ENCODE results near the gene KRT33B.
"Not testable (repeated sequence)": the region's sequence is repeated elsewhere in the genome, so short reads cannot be mapped to it uniquely, and the experiment has no call there.

KRT33B gene

DNA sequence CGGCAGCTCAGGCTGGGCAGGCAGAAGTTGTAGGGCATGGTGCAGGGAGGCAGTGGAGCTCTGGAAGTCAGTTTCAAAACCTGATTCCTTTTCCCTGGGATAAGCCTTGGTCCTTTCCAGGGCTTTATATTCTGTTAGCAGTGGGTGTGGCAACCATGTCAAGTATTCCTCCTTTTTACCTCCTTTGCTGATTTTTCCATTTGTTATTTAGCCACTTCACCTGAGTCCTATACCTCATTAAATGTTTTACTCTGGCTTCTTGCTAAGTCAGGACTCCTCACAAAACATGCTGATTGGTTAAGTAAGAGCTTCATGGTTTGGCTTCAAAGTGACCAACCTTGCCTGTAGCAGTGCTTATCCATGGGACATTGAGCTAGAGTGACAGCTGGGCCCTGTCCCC lies at the start of gene KRT33B:
TSS of gene KRT33B (minus strand) at position 101 of the 400 bp plus-strand sequence. CDS start at position 38, 63 bp downstream.
- DNase-seq: no peak

DNA sequence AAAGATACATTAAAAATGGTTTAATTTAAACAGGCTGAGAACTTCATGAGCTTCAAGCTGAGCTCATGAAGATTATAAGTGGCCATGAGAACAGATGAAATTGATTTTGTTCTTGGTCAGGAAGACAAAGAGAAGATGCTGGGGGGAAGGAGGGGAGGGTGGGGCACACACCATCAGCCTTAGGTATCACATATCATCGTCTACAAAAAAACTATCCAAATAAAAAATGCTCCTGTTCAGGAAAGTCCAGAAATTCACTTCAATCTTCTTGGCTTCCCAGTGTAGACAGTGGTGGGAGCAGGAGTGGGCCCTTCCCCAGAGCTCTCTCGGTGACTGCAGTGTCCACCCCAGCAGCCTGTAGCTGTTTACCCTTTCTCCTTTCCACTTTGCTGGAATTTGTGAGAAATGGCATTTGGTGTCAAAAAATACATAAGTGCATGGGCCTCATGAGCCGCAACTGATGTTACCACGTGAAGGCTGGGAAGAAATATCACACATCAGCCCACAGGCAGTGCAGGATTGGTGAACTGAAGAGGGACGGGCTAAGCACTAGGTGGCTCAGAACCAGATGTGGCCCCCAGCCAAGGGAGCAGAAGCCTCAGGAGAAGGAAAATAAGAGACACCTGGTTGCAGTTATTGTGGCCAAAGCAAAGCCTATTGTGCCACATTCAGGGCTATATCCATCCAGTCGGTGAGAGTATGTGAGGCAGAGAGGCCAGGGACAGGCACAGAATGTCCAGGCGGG lies 48.7 kb upstream of the KRT33B start:
- DNase-seq: no peak

DNA sequence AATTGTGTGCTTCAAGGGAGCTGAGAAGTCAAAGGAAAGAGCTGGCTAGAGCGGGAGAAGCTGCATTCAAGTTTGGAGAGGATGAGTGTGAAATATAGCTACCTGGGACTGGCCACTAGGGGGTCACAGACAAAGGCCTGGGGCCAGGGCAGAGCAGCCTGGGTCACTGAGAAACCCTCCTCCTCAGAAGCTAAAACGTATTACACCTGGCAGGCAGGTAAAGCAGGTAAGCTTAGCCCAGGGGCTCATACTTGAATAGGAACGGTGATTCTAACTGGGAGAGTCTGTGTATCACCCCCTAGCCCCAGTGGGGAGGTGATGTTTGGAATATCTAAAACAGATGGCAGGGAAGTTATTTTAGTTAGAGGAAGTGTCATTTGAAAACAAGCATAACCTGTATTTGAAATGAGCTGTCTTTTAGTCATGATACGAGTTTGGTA lies 48.0 kb upstream of the KRT33B start:
- no peak for DNase-seq

DNA sequence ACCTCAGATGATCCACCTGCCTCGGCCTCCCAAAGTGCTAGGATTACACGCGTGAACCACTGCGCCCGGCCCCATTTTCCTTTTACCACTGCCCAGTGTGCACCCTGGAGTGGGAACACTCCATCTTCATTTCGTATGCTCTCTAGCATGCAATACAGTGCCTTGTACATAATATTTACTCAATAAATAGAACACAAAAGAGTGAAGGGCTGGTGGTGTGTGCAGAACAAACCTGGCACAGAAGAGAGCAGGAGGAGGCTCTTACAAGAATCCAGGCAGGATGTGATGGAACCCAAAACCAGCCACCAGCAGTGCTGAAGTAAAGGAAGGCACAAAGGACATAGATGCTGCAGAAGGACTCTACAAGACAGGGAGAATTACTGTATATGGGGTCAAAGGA lies 47.5 kb upstream of the KRT33B start:
- DNase-seq: no peak

DNA sequence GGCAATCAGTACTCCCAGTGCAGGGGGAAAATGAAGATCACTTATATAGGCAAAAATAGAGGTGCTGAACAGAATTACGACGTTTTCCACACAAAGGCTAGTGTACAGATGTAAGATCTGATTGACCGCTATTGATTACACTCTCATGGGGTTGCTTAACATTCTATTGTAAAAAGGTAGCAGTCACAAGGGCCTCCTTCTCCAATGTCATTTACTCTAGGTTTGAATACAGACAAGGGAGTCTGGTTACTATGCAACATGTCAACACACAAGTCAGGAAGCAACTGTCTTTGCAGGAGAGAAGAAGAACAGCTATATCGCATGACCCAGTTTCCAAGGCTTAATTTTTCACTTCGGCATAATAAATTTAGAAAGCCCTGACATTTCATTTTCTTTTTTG lies 46.9 kb upstream of the KRT33B start:
- no peak for DNase-seq

DNA sequence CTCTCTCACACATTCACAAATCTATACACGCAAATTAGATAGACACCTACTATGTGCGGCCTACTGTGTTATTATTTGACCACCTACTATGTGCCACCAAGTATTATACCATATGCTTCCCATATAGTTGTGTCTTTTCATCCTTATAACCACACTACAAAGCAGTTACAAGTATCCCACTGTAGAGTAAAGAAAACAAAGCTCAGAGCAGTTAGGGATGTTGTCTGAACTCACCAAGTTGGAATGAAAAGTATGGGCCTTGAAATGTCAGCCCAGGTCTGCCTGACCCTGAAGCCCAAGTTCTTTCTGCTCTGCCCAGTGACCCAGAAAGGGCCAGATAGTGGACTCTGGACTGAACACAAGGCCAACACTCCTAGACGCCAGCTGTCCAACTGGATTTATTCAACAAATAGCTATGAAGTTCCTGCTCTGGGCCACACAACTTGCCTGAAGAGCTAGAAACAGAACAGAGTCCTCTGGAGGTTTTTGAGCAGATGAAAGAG lies 46.3 kb upstream of the KRT33B start:
- DNase-seq: no peak

DNA sequence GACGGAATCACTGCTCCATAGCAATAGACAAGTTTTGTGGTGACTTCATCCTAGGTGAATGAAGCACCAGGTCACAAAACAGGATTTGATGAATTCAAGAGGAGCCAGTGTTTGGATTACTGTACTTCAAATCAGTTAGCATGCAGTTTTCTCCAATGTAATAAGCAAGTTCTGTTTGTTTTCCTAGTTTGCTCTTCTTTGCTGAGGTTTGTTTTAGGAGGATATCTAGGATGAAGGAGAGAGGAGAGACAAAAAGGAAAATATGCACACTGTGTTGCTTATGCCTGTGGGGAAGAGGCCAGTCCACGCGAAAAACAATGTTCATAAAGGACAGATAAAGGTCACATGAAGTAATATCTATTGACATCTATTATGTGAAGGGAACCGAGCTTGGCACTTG lies 45.8 kb upstream of the KRT33B start:
- no peak for DNase-seq

DNA sequence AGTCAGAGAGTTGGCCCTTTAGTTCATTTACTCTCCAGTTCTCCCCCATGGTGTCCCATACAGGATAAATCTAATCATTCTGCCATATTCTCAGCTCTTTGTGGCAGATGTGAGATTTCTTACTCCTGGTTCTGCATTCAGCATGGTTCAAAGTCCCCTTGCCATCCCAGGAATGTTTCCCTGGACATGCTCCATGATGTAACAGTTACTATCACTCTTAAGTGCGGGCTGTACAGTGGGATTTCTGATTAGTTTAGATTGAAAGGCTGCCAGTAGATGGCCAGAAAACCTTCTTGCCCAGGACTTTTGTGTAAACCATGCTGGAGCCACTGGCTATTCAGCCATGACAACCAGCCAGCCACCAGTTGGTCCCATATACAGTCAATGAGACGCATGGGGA lies 44.4 kb upstream of the KRT33B start:
- no peak for DNase-seq

DNA sequence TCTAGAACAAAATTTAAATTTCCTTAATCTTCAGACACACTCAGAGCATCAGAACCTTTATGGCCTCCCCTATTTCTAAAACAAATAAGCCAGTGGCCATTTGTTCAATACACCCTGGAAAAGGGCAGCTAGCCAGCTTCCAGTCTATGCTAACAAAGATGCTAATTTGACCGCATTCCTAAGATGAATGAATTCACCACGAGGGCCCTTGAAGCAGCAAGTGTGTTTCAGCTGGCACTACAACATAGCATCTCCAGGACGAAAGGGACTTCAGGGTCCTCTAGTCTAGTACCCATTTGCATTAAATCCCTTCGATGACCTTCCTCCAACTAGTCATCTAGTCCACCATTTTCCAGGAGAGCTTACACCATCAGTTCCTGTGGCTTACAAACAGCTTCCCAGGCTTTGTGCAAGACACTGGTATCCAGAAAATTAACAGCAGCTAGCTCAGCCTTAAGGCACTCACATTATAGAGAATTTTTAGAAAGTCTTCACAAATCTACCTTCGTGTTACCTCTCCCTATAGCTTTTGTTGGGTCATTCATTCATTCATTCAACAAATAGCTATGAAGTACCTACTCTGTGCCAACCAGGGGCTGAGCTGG lies 43.8 kb upstream of the KRT33B start:
- no peak for DNase-seq

DNA sequence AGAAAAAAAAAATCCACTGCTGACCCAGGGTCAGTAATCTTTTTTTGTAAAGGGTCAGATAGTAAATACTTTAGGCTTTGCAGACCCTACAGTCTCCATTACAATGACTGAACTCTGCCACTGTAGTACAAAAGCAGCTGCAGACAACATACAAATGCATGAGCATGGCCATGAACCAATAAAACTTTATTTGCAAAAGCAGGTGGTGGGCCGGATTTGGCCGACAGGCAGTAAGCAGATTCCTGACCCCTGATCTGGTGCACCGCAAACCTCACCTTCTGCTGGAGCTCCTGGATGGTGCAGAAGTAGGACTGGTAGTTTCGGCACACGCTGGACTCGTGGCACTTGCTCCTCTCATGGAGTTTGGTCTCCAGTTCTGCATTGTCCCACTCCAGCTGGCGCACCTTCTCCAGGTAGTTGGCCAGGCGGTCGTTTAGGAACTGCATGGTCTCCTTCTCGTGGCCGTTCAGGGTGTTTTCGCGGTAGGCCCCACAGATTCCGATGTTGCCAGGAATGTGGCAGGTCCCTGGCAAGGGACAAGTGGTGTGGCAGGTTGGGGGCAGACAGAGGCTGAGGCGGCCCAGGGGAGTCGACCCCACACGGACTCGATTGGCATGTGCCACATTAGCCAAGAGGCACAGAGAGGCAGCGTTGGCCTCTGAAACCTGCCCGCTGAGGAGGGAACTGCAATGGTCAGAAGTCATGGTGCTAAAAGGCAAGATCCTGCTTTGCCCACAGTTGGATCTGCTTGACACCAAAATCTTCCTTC lies 41.6 kb upstream of the KRT33B start:
- DNase-seq: no peak

DNA sequence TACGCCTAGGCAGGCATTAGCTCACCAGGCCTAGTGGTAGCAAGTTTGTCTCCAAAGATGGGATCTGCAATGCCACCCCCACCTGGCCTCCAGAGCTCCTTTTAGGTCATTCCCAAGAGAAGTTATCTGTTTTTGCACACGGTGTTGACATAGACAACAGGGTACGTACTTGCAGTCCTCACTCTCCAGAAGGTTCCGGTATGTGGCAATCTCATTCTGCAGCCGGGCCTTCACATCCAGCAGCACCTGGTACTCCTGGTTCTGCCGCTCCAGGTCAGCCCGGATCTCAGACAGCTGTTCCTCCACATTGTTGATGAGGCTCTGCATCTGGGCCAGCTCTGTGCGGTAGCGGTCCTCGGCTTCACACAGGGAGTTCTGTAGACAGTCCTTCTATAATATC lies 37.6 kb upstream of the KRT33B start:
- DNase-seq: no peak

DNA sequence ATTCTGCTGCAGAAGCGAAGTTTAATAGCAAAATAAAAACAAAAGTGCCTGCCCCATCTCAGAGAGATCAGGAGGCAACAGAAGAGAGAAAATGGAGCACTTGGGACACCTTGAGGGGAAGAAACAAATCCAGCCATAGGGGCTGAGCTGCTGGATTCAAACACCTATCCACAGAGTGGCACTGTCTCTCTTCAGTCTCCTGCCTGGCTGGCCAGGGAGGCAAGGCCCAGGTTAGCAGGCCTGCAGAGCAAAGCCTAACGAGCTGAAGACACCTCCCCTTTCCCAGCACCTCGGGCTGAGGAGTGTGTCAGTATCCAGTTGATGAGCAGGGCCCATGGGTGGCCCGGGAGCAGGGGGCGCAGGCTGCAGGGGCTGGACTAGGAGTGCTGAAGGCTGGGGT lies 36.6 kb upstream of the KRT33B start:
- no peak for DNase-seq

DNA sequence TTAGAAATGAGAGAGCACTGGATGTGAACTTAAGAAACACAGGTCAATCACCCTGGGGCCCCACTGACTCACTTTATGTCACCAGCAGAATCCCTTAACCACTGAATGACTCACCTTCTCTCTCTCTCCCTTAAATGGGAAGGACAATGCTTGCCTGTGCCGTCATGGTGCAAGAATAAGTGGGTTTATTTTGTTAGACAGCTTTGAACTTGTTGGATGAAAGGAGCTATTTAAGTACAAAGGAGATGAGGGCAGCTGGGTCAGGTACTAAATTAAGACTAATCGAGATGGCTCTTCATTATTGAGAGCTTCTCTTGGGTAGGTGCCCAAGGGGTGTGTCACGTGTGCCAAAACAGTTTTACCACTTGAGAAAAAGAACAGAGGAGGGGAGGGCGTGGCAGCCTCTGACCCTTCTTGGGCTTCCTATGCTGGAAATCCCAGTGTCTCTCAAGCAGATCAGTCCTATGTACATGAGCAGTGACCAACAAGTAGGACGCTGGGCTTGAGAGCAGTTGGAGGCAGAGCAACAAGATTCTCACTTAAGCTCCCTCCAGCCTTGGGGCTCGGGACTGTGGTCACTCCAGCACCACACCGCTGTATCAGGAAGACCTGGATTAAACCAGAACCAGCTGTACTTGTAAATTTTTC lies 34.5 kb upstream of the KRT33B start:
- DNase-seq: no peak

DNA sequence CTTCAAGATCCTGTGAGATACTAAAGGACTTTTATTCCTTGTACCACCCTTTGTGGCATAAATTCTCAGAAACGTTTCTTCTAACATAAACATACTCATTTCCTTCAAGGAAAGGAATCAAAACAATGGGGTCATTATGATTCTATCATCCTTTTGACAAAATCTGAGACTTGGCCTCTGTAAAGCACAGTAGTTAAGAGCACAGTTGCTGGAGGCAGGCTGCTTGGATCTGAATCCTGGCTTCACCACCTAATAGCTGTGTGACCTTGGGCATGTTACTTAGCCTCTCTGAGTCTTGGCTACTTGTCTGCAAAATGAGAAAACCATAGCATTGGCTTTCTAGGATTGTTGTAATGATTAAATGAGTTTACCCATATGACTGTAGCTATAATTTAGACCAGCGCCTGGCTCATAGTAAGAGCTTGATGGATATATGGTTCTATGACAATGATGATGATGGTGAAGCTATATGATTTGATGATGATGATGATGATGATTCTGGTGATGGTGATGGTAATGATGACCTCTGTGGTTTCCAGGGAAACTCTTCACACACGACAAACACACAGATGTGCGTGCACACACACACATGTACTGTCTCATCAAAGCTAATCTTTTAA lies 33.9 kb upstream of the KRT33B start:
- DNase-seq: no peak

DNA sequence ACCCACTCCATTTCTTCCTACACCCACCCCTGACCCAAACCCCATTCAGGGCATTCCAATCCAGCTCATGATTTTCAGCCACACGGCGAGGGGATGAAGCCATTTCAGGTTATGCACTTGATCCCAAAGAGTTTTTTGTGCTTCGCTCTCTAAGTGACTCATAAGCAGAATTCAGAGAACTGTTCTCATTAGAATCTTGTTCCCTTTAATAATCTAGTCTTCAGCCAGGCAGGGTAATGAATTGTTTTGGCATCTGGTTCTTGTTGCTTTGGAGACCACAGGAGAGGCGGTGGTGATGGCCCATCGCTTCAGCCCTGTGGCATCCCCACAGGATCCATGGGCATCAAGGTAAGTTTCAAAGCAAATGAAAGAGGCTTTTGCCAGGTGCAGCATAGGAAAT lies 32.5 kb upstream of the KRT33B start:
- DNase-seq: no peak

DNA sequence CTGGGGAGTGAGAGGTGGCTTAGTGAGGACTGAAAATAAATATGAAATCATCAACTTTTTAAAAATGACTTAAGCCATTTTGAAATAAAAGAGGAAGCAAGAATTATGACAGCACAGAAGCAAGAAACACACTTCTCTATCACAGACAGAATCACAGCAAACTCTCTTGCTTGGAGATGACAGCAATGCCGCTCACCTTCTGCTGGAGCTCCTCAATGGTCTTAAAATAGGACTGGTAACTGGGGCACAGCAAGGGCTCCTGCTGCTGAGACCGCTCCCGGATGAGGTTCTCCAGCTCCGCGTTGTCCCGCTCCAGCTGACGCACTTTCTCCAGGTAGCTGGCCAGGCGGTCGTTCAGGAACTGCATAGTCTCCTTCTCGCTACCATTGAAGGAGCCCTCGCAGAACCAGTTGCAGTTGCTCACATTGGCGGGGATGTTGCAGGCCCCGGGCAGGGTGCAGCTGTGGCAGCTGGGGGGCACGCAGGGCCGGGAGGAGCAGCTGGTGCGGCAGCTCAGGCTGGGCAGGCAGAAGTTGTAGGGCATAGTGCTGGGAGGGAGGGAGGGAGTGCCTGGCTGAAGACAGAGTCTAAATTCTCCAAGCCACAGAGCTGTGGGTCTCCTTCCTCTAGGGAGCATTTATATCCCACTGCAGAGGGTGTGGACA lies 27.5 kb upstream of the KRT33B start, which contains the start of gene KRT31:
TSS of gene KRT31 (minus strand) at position 613 of the 665 bp plus-strand sequence. CDS start at position 544, 69 bp downstream.
- no peak for DNase-seq

DNA sequence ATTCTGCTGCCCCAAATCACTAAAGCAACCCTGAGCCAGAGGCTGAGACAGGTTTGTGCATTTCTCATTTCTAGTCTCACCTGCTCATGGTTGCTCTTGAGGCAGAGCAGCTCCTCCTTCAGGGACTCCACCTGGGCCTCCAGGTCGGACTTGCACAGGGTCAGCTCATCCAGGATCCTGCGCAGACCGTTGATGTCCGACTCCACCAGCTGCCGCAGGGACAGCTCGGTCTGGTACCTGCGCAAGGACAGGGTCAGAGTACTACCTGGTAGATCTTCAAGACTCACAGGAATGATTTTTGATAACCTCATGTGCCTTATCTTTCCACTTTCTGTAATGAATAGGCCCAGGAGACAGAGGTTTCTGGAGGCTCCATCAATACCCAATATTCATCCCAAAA lies 26.7 kb upstream of the KRT33B start:
- DNase-seq: no peak

DNA sequence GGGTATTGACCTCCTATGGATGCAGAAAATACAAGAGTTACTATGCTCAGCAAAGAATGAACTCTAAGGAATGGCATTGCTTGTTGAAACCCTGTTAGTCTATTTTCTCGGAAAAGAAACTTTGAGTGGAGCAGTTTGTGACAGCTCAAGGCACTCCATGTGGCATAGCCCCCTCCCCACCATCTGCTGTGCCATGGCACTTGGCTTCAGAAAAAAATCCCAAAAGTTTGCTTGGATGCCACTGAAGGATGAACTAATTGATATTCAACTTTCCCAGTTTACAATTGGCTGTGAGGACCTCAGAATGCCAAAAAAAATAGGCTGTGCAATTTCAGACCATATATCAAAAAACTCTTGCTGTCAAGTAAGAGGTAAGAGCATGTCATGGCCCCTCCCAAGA lies 26.0 kb upstream of the KRT33B start:
- DNase-seq: no peak

DNA sequence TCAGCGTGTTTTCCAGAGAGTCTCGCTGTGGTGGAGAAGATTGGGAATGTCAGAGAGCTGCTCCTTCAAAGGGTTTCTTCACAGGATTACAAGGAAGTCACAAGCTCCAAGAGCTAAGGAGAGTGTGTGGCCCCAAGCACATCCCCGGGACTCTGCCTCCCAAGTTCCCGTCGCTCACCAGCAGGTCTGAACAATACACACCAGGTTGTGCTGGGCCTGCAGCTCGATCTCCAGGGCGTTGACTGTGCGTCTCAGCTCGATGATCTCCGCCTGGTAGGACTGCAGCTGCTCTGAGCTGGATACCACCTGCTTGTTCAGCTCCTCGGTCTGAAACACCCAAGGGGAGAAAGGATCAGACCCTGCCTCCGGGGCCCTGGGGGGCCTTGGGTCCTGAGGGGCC lies 25.4 kb upstream of the KRT33B start:
- not testable (repeated sequence) for DNase-seq

DNA sequence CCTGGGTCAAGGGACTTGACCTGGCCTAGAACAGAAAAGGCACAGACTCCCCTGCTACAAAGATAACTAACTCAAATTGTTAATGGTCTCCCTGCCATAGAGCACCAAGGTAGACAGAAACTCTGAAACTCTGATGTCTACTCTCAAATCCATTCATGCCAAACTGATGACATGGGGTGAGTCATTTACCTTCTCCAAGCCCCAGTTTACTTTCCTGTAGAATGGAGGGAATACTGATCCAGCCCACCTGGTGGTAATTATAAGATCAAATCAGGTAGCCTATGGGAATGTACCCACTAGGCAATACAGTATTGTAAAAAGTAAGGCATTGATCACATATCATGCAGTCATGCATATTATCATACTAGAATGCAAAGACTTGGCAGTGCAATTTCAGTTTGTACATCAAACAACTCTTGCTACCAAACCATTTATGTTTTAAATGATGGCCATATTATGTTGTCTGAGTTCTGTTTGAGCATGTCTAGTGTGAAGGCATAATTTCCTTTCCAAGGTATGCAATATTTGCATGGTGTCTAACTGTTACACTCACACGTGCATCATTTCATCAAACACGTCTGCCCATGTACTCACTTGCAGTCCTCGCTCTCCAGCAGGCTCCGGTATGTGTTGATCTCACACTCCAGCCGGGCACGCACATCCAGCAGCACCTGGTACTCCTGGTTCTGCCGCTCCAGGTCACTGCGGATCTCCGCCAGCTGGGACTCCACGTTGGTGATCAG lies 24.8 kb upstream of the KRT33B start:
- DNase-seq: no peak

DNA sequence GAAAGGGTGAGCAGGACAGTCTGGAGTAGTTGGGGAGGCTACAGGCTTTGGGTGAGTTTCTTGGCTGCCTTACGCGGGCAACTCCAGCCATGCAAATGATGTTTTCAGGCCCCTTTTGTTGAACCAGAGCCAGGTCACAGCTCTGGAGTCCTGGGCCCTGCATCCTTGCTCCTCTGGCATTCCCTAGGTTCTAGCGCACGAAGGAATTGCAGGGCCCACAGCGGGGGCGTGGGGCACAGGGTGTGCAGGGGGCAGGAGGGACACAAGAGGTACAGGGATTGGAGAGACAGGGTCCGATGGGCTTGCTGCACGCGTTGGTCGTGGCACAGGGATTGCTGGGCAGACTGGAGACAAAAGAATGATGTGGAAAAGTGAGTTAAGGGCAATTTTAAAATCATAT lies 24.2 kb upstream of the KRT33B start:
- DNase-seq: no peak
